SK-N-SH (cell line): ENCODE results near the gene SMIM32.

Source experiments
- ELF1 ChIP-seq: IDR thresholded peaks from 2 replicates; pipeline ENCODE4 v1.4.0; 2012
- POLR2AphosphoS5 ChIP-seq: IDR thresholded peaks from 2 replicates; pipeline ENCODE4 v1.6.1; 2012; ENCODE audit warnings: low read depth, low read length
- RCOR1 ChIP-seq: fragments of 150-350 bp; IDR thresholded peaks from 2 replicates; pipeline ENCODE4 v1.6.1; 2017; ENCODE audit warnings: antibody characterized with exemption, low read length
- RFX5 ChIP-seq: IDR thresholded peaks from 2 replicates; pipeline ENCODE4 v1.6.1; 2012; ENCODE audit warnings: mild to moderate bottlenecking, improper control_type of control experiment, low read length
- SIN3A ChIP-seq: IDR thresholded peaks from 2 replicates; pipeline ENCODE4 v1.6.1; 2012; ENCODE audit warnings: low read depth, mild to moderate bottlenecking, low read length, moderate library complexity, borderline replicate concordance
- SMC3 ChIP-seq: IDR thresholded peaks from 2 replicates; pipeline ENCODE4 v1.6.1; 2012; ENCODE audit warnings: low read depth, low read length, improper control_type of control experiment
- TF ChIP-seq, protein P1 (sequence below): fragments of 200-600 bp; sonication (generic); IDR thresholded peaks from 2 replicates; pipeline ENCODE4 v1.6.1; 2017; ENCODE audit warnings: antibody characterized with exemption, mild to moderate bottlenecking, moderate library complexity
- TF ChIP-seq, protein P2 (sequence below): IDR thresholded peaks from 2 replicates; pipeline ENCODE4; 2012
- TF ChIP-seq, protein P3 (sequence below): IDR thresholded peaks from 2 replicates; pipeline ENCODE4 v1.4.0; 2012; ENCODE audit warnings: low read depth
- TF ChIP-seq, protein P4 (sequence below): IDR thresholded peaks from 2 replicates; pipeline ENCODE4 v1.6.1; 2012; ENCODE audit warnings: mild to moderate bottlenecking, low read depth, low read length, moderate library complexity
- TF ChIP-seq, protein P5 (sequence below): IDR thresholded peaks from 2 replicates; pipeline ENCODE4 v1.4.0; 2012; ENCODE audit warnings: low read depth, borderline replicate concordance

DNA sequence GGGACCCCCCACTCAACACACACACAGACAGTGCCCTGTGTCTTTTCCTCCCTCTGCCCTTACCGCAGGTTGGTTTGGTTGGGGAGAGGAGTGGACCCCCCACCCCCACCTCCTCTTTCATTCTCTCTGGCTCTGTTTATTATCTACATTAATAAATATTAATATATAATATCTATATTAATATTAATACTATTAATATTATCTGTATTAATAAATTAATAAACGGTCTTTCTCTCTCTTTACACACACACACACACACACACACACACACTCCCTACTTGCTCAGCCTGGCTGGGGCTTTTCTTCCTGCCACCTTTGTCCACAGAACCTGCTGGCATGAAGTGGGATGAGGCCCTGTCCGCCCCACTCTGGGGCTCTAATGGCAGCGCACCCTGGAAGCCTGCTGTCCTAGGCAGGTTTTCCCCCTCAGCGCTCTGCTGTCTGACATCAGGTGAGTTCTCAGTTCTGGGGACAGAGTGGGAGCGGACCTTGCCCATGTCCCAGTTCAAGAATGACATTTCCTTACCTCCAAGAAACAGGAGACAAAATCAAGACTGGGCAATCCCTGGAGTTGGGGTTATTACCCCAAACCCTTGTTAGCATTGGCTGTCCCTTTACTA lies 10.5 kb upstream of the SMIM32 start:
- TF ChIP-seq, protein P1, sequence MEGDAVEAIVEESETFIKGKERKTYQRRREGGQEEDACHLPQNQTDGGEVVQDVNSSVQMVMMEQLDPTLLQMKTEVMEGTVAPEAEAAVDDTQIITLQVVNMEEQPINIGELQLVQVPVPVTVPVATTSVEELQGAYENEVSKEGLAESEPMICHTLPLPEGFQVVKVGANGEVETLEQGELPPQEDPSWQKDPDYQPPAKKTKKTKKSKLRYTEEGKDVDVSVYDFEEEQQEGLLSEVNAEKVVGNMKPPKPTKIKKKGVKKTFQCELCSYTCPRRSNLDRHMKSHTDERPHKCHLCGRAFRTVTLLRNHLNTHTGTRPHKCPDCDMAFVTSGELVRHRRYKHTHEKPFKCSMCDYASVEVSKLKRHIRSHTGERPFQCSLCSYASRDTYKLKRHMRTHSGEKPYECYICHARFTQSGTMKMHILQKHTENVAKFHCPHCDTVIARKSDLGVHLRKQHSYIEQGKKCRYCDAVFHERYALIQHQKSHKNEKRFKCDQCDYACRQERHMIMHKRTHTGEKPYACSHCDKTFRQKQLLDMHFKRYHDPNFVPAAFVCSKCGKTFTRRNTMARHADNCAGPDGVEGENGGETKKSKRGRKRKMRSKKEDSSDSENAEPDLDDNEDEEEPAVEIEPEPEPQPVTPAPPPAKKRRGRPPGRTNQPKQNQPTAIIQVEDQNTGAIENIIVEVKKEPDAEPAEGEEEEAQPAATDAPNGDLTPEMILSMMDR = no peak
- TF ChIP-seq, protein P2, sequence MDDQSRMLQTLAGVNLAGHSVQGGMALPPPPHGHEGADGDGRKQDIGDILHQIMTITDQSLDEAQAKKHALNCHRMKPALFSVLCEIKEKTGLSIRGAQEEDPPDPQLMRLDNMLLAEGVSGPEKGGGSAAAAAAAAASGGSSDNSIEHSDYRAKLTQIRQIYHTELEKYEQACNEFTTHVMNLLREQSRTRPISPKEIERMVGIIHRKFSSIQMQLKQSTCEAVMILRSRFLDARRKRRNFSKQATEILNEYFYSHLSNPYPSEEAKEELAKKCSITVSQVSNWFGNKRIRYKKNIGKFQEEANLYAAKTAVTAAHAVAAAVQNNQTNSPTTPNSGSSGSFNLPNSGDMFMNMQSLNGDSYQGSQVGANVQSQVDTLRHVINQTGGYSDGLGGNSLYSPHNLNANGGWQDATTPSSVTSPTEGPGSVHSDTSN = no peak
- TF ChIP-seq SIN3A = no peak
- no peak for TF ChIP-seq RFX5
- no peak for TF ChIP-seq RCOR1
- TF ChIP-seq, protein P3, sequence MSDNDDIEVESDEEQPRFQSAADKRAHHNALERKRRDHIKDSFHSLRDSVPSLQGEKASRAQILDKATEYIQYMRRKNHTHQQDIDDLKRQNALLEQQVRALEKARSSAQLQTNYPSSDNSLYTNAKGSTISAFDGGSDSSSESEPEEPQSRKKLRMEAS = no peak
- TF ChIP-seq, protein P4, sequence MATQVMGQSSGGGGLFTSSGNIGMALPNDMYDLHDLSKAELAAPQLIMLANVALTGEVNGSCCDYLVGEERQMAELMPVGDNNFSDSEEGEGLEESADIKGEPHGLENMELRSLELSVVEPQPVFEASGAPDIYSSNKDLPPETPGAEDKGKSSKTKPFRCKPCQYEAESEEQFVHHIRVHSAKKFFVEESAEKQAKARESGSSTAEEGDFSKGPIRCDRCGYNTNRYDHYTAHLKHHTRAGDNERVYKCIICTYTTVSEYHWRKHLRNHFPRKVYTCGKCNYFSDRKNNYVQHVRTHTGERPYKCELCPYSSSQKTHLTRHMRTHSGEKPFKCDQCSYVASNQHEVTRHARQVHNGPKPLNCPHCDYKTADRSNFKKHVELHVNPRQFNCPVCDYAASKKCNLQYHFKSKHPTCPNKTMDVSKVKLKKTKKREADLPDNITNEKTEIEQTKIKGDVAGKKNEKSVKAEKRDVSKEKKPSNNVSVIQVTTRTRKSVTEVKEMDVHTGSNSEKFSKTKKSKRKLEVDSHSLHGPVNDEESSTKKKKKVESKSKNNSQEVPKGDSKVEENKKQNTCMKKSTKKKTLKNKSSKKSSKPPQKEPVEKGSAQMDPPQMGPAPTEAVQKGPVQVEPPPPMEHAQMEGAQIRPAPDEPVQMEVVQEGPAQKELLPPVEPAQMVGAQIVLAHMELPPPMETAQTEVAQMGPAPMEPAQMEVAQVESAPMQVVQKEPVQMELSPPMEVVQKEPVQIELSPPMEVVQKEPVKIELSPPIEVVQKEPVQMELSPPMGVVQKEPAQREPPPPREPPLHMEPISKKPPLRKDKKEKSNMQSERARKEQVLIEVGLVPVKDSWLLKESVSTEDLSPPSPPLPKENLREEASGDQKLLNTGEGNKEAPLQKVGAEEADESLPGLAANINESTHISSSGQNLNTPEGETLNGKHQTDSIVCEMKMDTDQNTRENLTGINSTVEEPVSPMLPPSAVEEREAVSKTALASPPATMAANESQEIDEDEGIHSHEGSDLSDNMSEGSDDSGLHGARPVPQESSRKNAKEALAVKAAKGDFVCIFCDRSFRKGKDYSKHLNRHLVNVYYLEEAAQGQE = no peak
- TF ChIP-seq ELF1 = no peak
- no peak for TF ChIP-seq SMC3
- TF ChIP-seq, protein P5, sequence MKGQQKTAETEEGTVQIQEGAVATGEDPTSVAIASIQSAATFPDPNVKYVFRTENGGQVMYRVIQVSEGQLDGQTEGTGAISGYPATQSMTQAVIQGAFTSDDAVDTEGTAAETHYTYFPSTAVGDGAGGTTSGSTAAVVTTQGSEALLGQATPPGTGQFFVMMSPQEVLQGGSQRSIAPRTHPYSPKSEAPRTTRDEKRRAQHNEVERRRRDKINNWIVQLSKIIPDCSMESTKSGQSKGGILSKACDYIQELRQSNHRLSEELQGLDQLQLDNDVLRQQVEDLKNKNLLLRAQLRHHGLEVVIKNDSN = no peak
- no peak for TF ChIP-seq POLR2AphosphoS5
